Stomach (tissue), 4 donors: Measurements from ENCODE around the gene GDPD1.

Experiments
- CTCF ChIP-seq, 7 experiments: fragments of 450-650 bp in 4 of 7; fragments of 200-600 bp in 3 of 7; sonication (generic) in 3 of 7; IDR thresholded peaks; one replicate each; pipeline ENCODE4 v1.5.1; 2016 to 2019; ENCODE audit warnings: antibody characterized with exemption in 7 of 7, control low read depth in 2 of 7, mild to moderate bottlenecking in 1 of 7
- POLR2AphosphoS5 ChIP-seq, 3 donors: sonication (generic); formaldehyde crosslinking; IDR thresholded peaks; one replicate each; pipeline ENCODE4 v1.6.1; 2016; ENCODE audit warnings: antibody characterized with exemption in 3 of 3

GRCh38 chr17:59300941-59301340, 80.6 kb downstream of the GDPD1 start:
- no peak for TF ChIP-seq CTCF (IDR thresholded peaks at IDR 0.05)
- no peak for TF ChIP-seq POLR2AphosphoS5 (IDR thresholded peaks at IDR 0.05)
